H1 (cell line): ENCODE data around the gene PPM1M. TPM values are rescaled to one million over a fixed set of nuclear protein-coding genes. Genes with fewer than 3 reads are reported as not detected.

Experiments used
- CHD7 ChIP-seq: fragments of 300-600 bp; sonication (generic); IDR thresholded peaks from 2 replicates; pipeline ENCODE4 v1.7.1; 2012; ENCODE audit warnings: low read length, moderate library complexity, mild to moderate bottlenecking, inconsistent platforms; ENCODE audit not compliant: insufficient replicate concordance
- POU5F1 ChIP-seq: IDR thresholded peaks from 2 replicates; pipeline ENCODE4 v1.6.1; 2011; ENCODE audit warnings: low read depth, mild to moderate bottlenecking, low read length, moderate library complexity
- RBBP5 ChIP-seq: IDR thresholded peaks from 2 replicates; pipeline ENCODE4 v1.7.1; 2012; ENCODE audit warnings: low read depth, mild to moderate bottlenecking, inconsistent platforms, low read length, moderate library complexity, borderline replicate concordance
- polyA plus RNA-seq, 7 experiments: library from polyadenylated mRNA; depleted of rRNA in 3 of 7; stranded (reverse) in 5 of 7; unstranded in 2 of 7; fragments of >200 nt in 5 of 7; fragments of 200-250 nt in 2 of 7; gene quantifications; 1 replicate in 5 of 7; 2 replicates in 1 of 7; 4 replicates in 1 of 7; pipeline versions ENCODE4 v1.2.1 to v1.2.3, GENCODE V29; 2011 to 2013; ENCODE audit warnings: missing spikeins in 2 of 7, mixed read lengths in 2 of 7
- total RNA-seq: library from RNA; stranded (reverse); fragmentation: NEBNext Ultra II Directional; extraction: Animal tissue kit (Norgen Biotek cat#: 25700); gene quantifications from 2 replicates; pipeline ENCODE4 v1.2.1, GENCODE V29; 2021

The PPM1M gene
- total and polyA plus RNA-seq, 2 of the 8 experiments (the other 6 are each of a cell fraction or from before 2014, with no cell fraction given), result 5.2 to 6.3 TPM

- no peak for TF ChIP-seq CHD7
- no peak; the same call in 1 of the 2 replicates for TF ChIP-seq RBBP5
- TF ChIP-seq POU5F1, result no peak
These were observed 52.9 kb downstream of the PPM1M start (continued) for GRCh38 chr3:52298149-52299098.
